IPS-18c (cell line): ENCODE measurements around the gene ERC2.

Experiments used
- H3K4me3 ChIP-seq: 2 replicates; pipeline ENCODE4 v1.7.0; 2013; ENCODE audit warnings: low read depth, mild to moderate bottlenecking, low read length, moderate library complexity; ENCODE audit not compliant: insufficient read depth
- H3K9me3 ChIP-seq: one replicate; pipeline ENCODE4 v1.6.1; 2013; ENCODE audit warnings: mild to moderate bottlenecking, low read length, moderate library complexity; ENCODE audit not compliant: control insufficient read depth, insufficient read depth

ERC2 gene

GRCh38 chr3:55664387-55664786 is 803.9 kb downstream of the ERC2 start:
- H3K9me3 ChIP-seq = no peaks in the 10 kb centered on the region
- H3K4me3 ChIP-seq = no peak overlapping the region

- H3K9me3 ChIP-seq = no peaks in the 10 kb centered on the region
- H3K4me3 ChIP-seq = no peak overlapping the region
Observed at GRCh38 chr3:55662683-55663082, 805.6 kb downstream of the ERC2 start.

- H3K4me3 ChIP-seq = no peak overlapping the region
- no peaks in the 10 kb centered on the region for H3K9me3 ChIP-seq
Observed at GRCh38 chr3:55661571-55661970, 806.7 kb downstream of the ERC2 start.

GRCh38 chr3:55661141-55661540 is 807.1 kb downstream of the ERC2 start:
- Histone ChIP-seq H3K4me3 (no peak overlapping the region), H3K9me3 (no peaks in the 10 kb centered on the region)

- no peaks in the 10 kb centered on the region for H3K9me3 ChIP-seq
- H3K4me3 ChIP-seq = no peak overlapping the region
Observed at GRCh38 chr3:55660642-55661041, 807.6 kb downstream of the ERC2 start.

- H3K9me3 ChIP-seq = no peaks in the 10 kb centered on the region
Observed at GRCh38 chr3:55659701-55660100, 808.6 kb downstream of the ERC2 start.

GRCh38 chr3:55658690-55659562 is 809.3 kb downstream of the ERC2 start:
- Histone ChIP-seq H3K4me3 (no peak overlapping the region), H3K9me3 (no peaks in the 10 kb centered on the region)

More at GRCh38 chr3:55659701-55660100, 808.6 kb downstream of the ERC2 start:
- no peak overlapping the region for H3K4me3 ChIP-seq

GRCh38 chr3:55658270-55658669 is 810.0 kb downstream of the ERC2 start:
- H3K9me3 ChIP-seq = no peaks in the 10 kb centered on the region
- H3K4me3 ChIP-seq = no peak overlapping the region

GRCh38 chr3:55655544-55655943 is 812.7 kb downstream of the ERC2 start:
- H3K9me3 ChIP-seq = no peaks in the 10 kb centered on the region
- no peak overlapping the region for H3K4me3 ChIP-seq

- Histone ChIP-seq H3K4me3 (no peak overlapping the region), H3K9me3 (no peaks in the 10 kb centered on the region)
Observed at GRCh38 chr3:55654123-55654760, 814.0 kb downstream of the ERC2 start.

GRCh38 chr3:55651011-55651410 is 817.3 kb downstream of the ERC2 start:
- Histone ChIP-seq H3K4me3 (no peak overlapping the region), H3K9me3 (no peaks in the 10 kb centered on the region)

- H3K4me3 ChIP-seq = no peak overlapping the region
- H3K9me3 ChIP-seq = no peaks in the 10 kb centered on the region
Observed at GRCh38 chr3:55650011-55650410, 818.3 kb downstream of the ERC2 start.

GRCh38 chr3:55649554-55649953 is 818.7 kb downstream of the ERC2 start:
- H3K4me3 ChIP-seq = no peak overlapping the region
- no peaks in the 10 kb centered on the region for H3K9me3 ChIP-seq

- Histone ChIP-seq H3K9me3 (no peaks in the 10 kb centered on the region), H3K4me3 (no peak overlapping the region)
Observed at GRCh38 chr3:55648591-55649318, 819.5 kb downstream of the ERC2 start.

- Histone ChIP-seq H3K4me3 (no peak overlapping the region), H3K9me3 (no peaks in the 10 kb centered on the region)
Observed at GRCh38 chr3:55647670-55648069, 820.6 kb downstream of the ERC2 start.

- H3K4me3 ChIP-seq = no peak overlapping the region
- H3K9me3 ChIP-seq = no peaks in the 10 kb centered on the region
Observed at GRCh38 chr3:55647063-55647462, 821.2 kb downstream of the ERC2 start.

GRCh38 chr3:55646121-55646520 is 822.1 kb downstream of the ERC2 start:
- no peak overlapping the region for H3K4me3 ChIP-seq
- no peaks in the 10 kb centered on the region for H3K9me3 ChIP-seq

GRCh38 chr3:55645422-55645821 is 822.8 kb downstream of the ERC2 start:
- Histone ChIP-seq H3K4me3 (no peak overlapping the region), H3K9me3 (no peaks in the 10 kb centered on the region)
